Measurements from ENCODE around the gene UHRF1.

The UHRF1 gene

DNA sequence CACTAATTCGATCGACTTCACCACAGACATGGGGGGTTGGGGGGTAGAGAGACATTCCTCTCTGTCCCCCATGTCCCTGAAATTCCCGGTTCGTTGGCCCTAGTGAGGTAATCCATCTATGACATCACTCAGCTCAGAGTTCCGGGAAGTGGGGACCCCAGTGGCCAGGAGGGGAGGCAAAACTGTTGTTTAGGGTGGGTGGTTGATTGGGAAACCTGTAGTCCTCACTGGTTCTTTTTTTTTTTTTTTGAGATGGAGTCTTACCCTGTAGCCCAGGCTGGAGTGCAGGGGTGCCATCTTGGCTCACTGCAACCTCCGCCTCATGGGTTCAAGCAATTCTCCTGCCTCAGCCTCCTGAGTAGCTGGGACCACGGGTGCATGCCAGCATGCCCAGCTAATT, 6.5 kb upstream of the UHRF1 start, which contains the start of gene ARRDC5:
Gene ARRDC5, minus strand, starts transcription at position 101 of the 400 bp plus-strand sequence. Its CDS starts 71 bp downstream, at position 30.
- no peak for DNase-seq

GRCh38 chr19:4904481-4904880, 4.8 kb upstream of the UHRF1 start:
- no peak for DNase-seq

GRCh38 chr19:4906963-4907362, 2.3 kb upstream of the UHRF1 start:
- no peak for DNase-seq

DNA sequence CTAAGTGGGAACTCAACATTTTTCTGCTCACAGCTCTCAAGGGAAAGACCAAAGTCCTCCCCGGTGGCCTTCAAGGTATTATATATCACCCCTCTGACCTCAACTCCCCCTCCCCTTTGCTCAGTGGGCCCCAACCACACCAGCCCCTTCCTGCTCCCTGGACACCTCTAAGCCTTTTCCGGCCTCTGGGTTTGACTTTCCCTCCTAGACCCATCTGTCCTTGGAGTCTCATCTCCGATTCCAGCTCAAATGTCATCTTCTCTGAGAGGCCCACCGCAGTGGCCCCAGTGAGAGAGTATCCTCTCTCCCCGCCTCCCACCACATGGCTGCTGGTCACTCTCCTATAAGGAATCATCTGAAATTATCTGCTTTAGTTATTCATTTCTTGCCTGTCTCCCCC, 941 bp upstream of the UHRF1 start:
- DNase-seq = no peak

DNA sequence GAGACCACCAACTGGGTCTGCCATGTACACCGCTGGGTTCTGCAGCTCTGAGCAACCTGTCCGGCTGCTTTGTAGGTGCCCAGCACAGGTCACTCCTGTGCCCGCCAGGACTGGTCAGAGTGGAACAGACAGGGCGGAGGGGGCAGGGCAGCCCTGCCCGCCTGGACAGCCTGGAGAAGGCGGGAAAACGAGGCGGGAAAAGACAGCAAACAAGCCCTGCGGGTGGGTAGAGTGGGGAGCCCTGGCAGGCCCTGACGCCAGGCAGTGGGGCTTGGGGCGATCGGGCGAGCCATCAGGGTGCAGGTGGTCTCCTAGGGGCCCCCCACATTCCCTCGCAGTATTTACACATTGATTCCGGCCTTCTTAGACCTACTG, 533 bp upstream of the UHRF1 start:
- DNase-seq = no peak

DNA sequence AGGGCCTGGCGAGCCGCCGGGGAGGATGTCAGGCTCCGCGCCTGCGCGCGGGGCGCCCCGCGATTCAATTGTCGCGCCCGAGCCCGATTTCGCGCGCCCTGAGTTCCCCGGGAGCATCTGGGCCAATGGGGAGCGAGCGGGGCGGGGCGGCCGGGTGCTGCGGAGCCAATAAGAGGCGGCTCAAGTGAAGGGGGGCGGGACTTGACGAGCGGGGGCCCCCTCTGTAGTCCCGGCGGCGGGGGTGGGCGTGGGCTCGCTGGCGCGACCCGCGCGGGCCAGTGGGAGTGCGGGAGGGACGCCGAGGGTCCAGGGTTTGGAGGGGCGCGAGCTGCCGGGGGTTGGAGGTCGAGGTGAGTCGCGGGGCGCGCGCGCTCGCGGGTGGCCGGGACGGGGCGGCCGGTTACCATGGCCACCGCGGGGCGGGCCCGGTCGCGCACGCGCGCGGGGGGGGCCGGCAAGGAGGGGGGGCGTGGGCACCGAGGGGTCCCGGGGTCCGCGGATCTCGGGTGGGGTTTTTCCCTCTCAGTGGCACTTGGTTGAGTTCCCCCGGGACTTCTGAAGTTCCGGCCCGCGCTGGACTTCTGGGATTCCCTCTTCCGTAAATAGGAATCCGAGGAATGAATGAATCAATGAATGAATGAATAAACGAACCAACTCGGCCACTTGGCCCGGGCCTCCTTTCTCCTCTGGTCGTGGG, 744 bp downstream of the UHRF1 start:
- DNase-seq = peak; percentile 95

GRCh38 chr19:4910594-4911281, 1.4 kb downstream of the UHRF1 start:
- peak; percentile 44 for DNase-seq

GRCh38 chr19:4911314-4911713, 2.0 kb downstream of the UHRF1 start:
- no peak for DNase-seq

GRCh38 chr19:4911786-4912672, 2.7 kb downstream of the UHRF1 start:
- peak; percentile 82 for DNase-seq

DNA sequence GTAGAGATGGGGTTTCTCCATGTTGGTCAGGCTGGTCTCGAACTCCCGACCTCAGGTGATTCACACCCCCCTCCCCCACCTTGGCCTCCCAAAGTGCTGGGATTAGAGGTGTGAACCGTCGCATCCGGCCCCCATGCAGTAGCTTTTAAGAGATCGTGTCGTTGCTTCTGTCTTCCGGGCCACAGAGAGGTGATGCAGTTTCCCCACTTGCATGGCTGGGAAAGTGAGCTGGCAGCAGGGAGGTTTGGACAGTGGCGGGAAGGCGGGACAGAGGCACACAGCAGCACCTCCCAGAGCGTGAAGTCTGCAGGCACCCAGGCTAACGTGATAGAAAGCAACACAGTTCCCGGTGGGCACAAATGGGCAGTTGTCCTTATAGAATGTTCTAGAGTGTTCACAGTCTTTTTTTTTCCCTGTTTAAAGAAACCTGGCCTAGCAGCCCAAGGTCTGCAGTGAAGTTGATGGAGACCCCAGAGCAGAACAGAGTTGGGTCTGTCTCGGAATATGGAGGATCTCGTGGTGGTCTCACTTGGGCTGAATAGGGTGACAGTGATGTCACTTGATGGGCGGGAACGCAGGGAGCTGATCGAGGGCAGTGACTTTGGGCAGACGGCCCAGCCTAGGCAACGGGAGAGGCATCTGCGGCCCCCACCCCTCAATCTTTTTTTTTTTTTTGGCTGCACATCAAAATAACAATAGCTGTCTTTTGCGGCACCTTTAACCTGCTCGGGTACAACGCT, 4.9 kb downstream of the UHRF1 start:
- DNase-seq = peak; percentile 67

DNA sequence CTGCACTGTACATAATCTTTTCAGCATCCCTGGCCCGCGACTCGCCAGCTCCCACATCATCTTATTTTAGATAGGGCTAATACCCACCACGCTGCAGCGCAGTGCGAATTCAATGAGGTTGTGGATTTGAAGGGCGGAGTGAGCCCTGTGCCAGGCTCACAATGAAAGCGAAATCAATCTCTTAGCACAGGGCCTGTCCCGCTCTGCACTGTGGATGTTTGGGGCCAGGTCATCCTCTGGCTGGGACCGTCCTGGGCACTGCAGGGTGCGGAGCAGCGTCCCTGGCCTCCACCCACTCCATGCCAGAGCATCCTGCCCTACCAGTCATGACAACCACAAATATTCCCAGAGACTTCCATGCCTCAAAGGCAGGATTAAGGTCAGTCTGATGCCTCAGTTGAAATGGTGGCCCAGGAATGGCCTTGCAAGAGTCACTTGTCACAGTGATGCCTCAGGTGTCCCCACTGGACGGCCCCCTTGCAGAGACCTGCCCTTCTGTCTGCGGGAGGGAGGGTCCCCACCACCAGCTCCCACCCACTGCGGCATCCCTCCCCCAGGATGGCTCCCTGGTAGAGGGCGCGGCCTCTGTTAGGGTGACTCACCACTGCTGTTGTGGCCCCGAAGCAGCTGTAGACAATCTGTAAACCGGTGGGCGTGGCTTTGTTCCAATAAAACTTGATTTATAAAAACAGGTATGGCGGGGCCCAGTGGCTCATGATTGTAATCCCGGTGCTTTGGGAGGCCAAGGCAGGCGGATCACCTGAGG, 5.6 kb downstream of the UHRF1 start:
- peak; percentile 82 for DNase-seq

GRCh38 chr19:4916292-4917082, 7.2 kb downstream of the UHRF1 start:
- DNase-seq = peak; percentile 57

- DNase-seq = no peak
Observed at GRCh38 chr19:4922530-4923275, 13.4 kb downstream of the UHRF1 start.

GRCh38 chr19:4923276-4923747, 14.0 kb downstream of the UHRF1 start:
- no peak for DNase-seq

- DNase-seq = no peak
Observed at GRCh38 chr19:4929186-4929585, 19.9 kb downstream of the UHRF1 start.

DNA sequence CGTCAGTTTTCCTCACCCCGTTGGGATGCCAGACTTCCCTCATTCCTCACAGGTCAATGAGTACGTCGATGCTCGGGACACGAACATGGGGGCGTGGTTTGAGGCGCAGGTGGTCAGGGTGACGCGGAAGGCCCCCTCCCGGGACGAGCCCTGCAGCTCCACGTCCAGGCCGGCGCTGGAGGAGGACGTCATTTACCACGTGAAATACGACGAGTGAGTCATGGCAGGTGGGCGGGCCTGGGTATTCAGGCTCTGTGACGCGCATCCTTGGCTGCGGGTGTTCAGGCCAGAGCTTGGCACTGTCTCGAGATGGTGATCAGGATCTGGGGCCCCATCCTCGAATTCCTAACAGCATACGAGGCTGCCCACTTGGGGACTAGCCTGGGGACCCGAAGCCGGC, 21.4 kb downstream of the UHRF1 start:
- DNase-seq = no peak

GRCh38 chr19:4932711-4933110, 23.4 kb downstream of the UHRF1 start:
- no peak for DNase-seq

- no peak for DNase-seq
Observed at GRCh38 chr19:4933528-4933927, 24.2 kb downstream of the UHRF1 start.

GRCh38 chr19:4935444-4935843, 26.1 kb downstream of the UHRF1 start:
- no peak for DNase-seq

- DNase-seq = no peak
Observed at GRCh38 chr19:4937060-4937459, 27.8 kb downstream of the UHRF1 start.

Measured in stimulated activated CD8-positive, alpha-beta memory T cell treated with anti-CD3 and anti-CD28 coated beads, Interleukin-4, amount 100 ng/mL, for 48 hours (primary cell).